NOMO-1 (cell line): ENCODE measurements around the gene BIN1.

ENCODE experiments used
- DNase-seq, 2 experiments: peaks; one replicate each; lab custom pipeline; 2025; ENCODE audit not compliant: unreplicated experiment in 2 of 2; lab: John Stamatoyannopoulos, UW

BIN1 gene

GRCh38 chr2:127106991-127107621, at the start of gene BIN1:
TSS of gene BIN1 (minus strand) at chr2:127107154. CDS start at chr2:127106943, 211 bp downstream.
- DNase-seq, result peak; percentile 56 to 61

GRCh38 chr2:127155947-127156346, 49.0 kb upstream of the BIN1 start:
- DNase-seq, result no peak

- DNase-seq, result no peak
Observed at GRCh38 chr2:127155028-127155581, 48.2 kb upstream of the BIN1 start.

- no peak for DNase-seq
Observed at GRCh38 chr2:127154396-127154795, 47.4 kb upstream of the BIN1 start.

GRCh38 chr2:127153691-127154158, 46.8 kb upstream of the BIN1 start:
- no peak for DNase-seq

- DNase-seq, result no peak
Observed at GRCh38 chr2:127150996-127151395, 44.0 kb upstream of the BIN1 start.

GRCh38 chr2:127149384-127149783, 42.4 kb upstream of the BIN1 start:
- no peak for DNase-seq

GRCh38 chr2:127146820-127147502, 40.0 kb upstream of the BIN1 start:
- DNase-seq, result no peak

- DNase-seq, result no peak
Observed at GRCh38 chr2:127146071-127146725, 39.2 kb upstream of the BIN1 start.

GRCh38 chr2:127145280-127145895, 38.4 kb upstream of the BIN1 start:
- no peak for DNase-seq

- DNase-seq, result no peak
Observed at GRCh38 chr2:127143841-127144782, 37.2 kb upstream of the BIN1 start.

- DNase-seq, result no peak
Observed at GRCh38 chr2:127142663-127143630, 36.0 kb upstream of the BIN1 start.

GRCh38 chr2:127140538-127140937, 33.6 kb upstream of the BIN1 start:
- no peak for DNase-seq

- no peak for DNase-seq
Observed at GRCh38 chr2:127139766-127140165, 32.8 kb upstream of the BIN1 start.

GRCh38 chr2:127138281-127138680, 31.3 kb upstream of the BIN1 start:
- no peak for DNase-seq

- no peak for DNase-seq
Observed at GRCh38 chr2:127137741-127138140, 30.8 kb upstream of the BIN1 start.

GRCh38 chr2:127137225-127137624, 30.3 kb upstream of the BIN1 start:
- no peak for DNase-seq

- peak; percentile 10 to 59 for DNase-seq
Observed at GRCh38 chr2:127134833-127135830, 28.2 kb upstream of the BIN1 start.
